M059J (cell line): Measurements from ENCODE around the gene ZNF587. TPM values are rescaled to one million over a fixed set of nuclear protein-coding genes. Genes with fewer than 3 reads are reported as not detected.
"Not testable (repeated sequence)": the region's sequence is repeated elsewhere in the genome, so short reads cannot be mapped to it uniquely, and the experiment has no call there.

Source experiments
- DNase-seq: peaks from one replicate; pipeline ENCODE4 v3.0.0-alpha.2; 2012; ENCODE audit warnings: low read depth
- total RNA-seq: library from RNA; depleted of rRNA; stranded (reverse); fragments of >200 nt; shearing (Covaris generic); gene quantifications from 2 replicates; pipeline ENCODE4 v1.2.3, GENCODE V29; 2014; rRNA removed

The ZNF587 gene
- total RNA-seq: 6.5 and 19.6 TPM in 2 replicates

DNA sequence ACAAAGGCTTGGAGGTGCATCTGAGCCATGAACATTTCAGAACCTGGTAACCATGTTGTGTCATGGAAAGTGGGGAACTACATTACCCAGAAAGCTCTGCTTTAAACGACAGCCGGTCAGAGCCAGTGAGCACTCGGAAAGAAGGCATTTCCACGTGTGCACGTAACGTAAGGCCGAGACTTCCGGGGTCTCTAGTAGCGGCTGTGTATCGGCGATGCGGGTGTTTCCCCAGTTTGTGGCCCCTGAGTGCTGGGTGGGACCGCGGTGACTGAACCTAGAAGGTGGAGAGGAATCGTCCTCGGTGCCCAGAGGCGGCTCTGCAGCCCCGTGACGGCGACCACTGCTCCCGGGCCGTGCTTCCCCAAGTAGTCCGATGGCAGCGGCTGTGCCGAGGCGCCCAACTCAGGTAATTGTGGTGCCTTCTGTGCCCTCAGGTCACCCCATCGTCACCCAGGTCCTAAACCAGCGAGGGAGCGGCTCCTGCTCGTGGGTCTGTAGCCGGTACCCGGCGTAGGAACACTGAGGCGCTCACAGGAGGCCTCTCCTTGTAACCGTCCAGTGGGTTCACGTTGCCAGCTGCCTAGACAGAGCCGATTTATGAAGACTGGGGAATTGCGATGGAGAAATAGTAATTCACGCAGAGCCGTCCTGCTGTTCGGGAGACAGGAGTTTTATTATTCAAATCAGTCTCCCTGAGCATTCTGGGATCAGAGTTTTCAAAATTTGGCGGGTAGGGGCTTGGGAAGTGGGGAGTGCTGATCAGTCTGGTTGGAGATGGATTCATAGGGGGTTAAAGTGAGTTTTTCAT is at the start of gene ZNF587:
ZNF587 (plus strand) TSS at position 194 of the 808 bp plus-strand sequence; CDS start at position 374, 180 bp downstream.
- DNase-seq: peak; percentile 86

DNA sequence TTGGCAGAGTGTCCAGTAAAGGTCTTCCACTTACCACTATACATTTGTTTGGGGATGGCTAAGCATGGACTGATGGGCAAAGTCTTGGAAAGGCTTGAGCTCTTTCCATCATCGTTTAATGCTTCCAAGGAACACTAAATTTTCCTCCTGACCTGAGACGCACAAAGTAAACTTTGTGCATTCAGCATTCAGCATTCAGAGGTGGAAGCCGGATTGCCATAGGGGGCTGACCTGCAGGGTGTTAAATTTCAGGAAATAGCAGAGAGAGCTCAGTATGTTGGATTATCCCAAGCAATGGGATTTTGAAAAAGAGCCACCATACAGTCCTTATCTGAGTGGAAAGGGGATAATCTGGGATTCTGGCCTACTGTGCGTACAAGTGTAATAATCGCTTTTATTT is 49.0 kb upstream of the ZNF587 start:
- no peak for DNase-seq

DNA sequence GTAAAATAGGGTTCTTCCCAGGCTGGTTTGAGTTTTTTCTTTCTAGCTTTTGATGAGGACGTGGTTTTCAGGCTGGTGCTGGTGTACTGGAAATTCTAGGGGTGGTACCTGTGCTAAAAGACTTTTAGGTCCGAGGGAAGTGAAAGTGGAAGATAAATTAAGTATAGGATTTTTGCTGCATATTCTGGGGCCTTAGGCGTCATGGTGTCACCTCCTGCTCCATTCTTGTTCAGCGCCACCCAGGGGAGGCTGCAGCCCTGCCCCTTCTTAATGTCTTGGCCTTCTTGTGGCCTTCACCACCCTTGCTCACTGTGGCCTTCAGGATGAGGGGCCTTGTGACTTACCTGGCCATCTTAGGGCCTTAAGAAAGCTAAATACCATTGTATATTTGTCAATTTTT is 47.4 kb upstream of the ZNF587 start:
- DNase-seq: no peak

- DNase-seq: no peak
Measured at GRCh38 chr19:57803265-57803593, 46.4 kb upstream of the ZNF587 start.

DNA sequence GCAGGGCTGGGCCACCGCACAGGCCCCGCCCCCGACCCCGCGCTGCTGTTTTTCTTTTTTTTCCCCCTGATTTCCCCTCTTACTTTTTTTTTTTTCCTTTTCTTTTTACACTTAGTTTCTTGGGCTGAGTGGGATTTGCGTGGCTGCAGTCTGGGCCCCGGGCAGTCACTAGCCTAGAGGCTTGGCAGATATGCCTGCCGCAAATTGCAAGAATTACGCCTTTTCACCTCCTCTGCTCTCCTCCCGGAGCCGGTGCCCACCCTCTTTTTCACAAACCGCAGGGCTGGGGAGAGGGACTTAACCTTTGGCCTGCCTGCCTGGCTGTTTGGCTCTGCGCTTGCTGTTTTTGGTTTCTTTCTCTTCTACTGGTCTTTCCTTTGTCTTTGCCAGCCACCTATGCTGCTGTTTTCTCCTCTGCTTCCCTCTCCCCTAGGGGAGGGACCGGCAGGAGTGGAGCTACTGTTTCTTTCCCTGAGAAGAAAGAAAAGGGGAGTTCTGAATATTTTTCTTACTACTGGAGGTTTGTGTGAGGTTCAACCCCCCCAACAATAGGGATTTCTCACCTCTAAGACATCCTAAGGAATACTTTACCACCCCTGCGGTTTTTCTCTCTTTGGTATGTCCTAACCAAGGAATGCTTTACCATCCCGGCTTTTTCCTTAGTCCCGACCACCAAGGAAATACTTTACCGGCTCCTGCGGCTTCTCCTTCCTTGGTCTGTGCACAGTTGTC is 45.9 kb upstream of the ZNF587 start:
- DNase-seq: peak; percentile 91

- DNase-seq: no peak
Measured at GRCh38 chr19:57807541-57807940, 42.1 kb upstream of the ZNF587 start.

- DNase-seq: not testable (repeated sequence)
Measured at GRCh38 chr19:57810410-57811295, 39.0 kb upstream of the ZNF587 start.

GRCh38 chr19:57812226-57812625 is 37.4 kb upstream of the ZNF587 start:
- DNase-seq: no peak

DNA sequence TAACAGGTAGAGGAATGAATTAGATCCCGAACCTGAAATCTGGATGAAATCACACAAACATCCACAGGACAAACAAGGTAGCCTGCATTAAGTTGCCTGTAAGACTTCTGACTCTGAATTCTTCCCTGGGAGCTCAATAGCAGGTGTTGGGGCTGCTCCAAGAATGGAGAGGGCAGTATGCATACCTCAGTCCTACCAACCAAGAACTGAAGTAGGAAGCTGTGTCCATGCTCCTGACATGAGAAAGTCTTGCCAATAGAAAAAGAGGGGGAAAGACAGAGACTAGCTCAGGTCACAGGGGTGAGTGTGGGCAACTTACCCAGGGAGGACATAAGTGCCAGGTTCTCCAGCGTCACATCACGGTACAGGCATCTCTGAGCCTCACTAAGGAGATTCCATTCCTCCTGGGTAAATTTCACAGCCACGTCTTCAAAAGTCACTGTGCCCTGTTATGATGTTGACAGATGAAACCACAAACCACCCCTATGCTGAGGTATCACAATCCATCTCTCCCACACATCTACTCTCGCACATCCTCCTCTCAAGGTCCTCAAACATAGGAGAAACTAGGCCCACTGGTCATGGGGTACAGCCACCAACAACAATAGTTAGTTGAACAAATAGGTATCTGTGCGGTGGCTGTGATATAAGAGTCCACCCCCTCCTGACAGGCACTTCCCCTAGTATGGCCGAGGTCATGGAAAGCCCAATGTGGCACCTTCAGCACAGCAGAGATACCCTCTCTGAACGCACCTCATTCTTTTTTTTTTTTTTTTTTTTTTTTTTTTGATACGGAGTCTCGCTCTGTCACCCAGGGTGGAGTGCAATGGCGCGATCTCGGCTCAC is 36.5 kb upstream of the ZNF587 start:
- not testable (repeated sequence) for DNase-seq

DNA sequence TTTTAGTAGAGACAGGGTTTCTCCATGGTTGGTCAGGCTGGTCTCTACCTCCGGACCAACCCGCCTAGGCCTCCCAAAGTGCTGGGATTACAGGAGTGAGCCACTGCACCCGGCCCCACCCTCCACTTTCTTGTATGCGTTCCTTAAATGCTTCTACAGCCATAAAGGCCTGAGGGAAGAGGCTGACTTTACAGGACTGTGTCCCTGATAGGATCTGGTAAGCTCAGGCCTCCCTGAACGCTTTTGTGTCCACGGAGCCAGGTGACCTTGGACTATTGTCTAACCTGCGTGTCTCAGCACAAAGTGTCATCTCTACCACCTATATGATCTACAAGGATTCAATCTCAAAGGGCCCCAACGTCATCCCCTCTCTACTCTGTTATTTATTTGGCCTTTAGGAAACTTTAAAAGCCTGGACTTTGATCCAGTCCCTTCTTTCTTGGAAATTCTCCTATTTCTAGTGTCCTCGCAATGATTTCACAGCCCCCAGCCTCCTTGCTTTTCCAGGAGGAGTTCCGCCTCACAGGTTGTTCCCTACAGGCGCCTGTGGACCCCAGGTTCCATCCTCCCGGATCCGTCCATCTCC is 35.6 kb upstream of the ZNF587 start:
- no peak for DNase-seq

- peak; percentile 76 for DNase-seq
Measured at GRCh38 chr19:57814505-57815246, 35.0 kb upstream of the ZNF587 start, which contains the start of gene ZNF552. Gene ZNF552, minus strand, starts transcription at chr19:57814913. Its CDS starts 170 bp downstream, at chr19:57814743.

DNA sequence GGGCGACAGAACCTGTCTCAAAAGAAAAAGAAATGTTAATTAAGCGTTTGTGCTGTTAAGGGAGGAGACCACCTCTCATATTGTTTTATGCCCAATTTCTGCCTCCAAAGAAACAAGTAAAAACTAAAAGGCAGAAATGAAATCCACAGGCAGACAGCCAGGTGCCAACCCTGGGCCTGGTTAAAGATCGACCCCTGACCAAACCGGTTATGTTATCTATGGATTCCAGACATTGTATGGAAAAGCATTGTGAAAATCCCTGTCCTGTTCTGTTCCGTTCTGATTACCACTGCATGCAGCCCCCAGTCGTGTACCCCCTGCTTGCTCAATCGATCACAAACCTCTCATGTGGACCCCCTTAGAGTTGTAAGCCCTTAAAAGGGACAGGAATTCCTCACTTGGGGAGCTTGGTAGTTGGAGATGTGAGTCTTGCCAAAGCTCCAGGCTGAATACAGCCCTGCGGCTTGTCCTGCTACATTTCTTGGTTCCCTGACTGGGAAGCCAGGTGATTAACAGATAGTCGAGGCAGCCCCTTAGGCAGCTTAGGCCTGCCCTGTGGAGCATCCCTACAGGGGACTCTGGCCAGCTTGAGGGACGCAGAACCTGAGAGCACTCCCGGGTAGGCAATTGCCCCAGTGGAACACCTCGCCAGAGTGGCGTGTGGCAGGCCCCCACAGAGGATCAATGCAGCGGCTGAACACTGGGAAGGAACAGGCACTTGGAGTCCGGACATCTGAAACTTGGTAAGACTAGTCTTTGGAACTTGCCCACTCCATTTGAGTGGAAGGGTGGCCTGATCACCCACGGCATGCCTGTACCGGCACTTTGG is 34.2 kb upstream of the ZNF587 start:
- no peak for DNase-seq

- no peak for DNase-seq
Measured at GRCh38 chr19:57816652-57817051, 33.0 kb upstream of the ZNF587 start.

DNA sequence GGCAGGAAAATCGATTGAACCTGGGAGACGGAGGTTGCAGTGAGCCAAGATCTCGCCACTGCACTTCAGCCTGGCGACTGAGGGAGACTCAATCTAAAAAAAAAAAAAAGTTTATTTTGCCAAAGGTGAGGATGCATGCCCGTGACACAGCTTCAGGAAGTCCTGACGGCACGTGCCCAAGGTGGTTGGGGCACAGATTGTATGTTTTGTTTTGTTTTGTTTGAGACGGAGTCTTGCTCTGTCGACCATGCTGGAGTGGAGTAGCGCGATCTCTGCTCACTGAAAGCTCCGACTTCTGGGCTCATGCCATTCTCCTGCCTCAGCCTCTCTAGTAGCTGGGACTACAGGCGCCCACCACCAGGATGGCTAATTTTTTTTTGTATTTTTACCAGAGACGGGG is 31.7 kb upstream of the ZNF587 start:
- no peak for DNase-seq

DNA sequence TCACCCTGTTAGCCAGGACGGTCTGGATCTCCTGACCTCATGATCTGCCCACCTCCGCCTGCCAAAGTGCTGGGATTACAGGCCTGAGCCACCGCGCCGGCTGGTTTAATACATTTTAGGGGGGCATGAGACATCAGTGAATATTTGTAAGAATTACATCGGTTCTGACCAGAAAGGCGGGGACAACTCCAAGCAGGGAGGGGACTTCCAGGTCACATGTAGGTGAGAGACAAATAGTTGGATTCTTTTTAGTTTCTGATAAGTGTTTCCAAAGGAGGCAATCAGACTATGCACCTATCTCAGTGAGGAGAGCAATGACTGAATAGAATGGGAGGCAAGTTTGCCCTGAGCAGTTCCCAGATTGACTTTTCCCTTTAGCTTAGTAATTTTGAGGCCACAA is 31.3 kb upstream of the ZNF587 start:
- DNase-seq: no peak

GRCh38 chr19:57819475-57820148 is 30.0 kb upstream of the ZNF587 start:
- DNase-seq: peak; percentile 96

DNA sequence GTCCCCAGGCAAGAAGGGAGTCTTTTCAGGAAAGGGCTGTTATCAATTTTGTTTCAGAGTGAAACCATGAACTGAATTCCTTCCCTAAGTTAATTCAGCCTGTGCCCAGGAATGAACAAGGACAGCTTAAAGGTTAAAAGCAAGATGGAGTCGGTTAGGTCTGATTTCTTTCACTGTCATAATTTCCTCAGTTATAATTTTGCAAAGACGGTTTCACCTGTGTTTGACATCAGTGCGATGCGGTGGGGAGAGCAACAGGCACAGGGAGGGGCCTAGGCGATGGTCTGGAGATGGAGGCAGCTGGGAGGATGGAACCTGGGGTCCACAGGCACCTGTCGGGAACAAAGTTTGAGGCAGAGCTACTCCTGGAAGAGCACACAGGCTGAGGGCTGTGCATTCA is 29.1 kb upstream of the ZNF587 start:
- DNase-seq: no peak

DNA sequence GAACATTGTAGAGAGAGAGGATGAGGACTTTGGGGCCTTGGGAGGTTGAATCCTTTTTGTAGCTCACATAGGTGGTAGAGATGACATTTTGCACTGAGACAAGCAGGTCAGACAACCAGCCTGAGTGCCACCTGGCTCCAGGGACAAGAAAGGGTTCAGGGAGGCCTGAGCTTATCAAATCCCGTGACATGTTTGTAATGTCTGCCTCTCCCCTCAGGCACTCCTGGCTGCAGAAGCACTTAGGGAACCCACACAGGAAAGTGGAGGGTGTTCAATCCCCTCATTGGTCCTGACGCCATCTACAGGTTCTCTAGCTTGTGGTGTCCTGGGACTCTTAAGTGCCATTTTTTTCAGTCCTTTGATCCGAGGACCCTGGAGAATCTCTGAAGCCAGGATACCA is 28.6 kb upstream of the ZNF587 start:
- DNase-seq: not testable (repeated sequence)
